ENCODE data around the gene NKX6-2.

DNA sequence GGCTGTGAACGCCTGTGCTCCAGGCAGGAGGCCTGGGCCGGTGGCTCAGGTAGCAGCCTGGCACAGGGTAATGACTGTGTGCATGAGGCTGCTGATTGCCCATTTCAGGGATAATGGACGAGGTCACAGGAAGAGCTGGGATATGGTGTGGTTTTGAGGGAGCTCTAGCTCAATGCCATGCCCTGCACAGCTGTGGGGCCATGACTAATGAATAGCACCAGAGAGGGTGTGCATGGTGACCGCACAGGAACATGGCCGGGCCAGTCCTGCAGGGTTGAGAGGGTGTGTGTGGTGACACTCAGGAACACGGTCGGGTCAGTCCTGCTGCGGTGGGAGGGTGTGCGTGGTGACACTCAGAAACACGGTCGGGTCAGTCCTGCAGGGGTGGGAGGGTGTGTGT, 21.8 kb downstream of the NKX6-2 start:
- no peak for TF ChIP-seq CTCF (IDR thresholded peaks at IDR 0.05; ENCODE audit: low read depth, low read length, poor library complexity, severe bottlenecking)
- no peak for TF ChIP-seq EZH2phosphoT487 (IDR thresholded peaks at IDR 0.05; ENCODE audit: borderline replicate concordance, low read length)

Measured in DOHH2 (cell line).